ENCODE measurements around the gene ABCC4.

DNA sequence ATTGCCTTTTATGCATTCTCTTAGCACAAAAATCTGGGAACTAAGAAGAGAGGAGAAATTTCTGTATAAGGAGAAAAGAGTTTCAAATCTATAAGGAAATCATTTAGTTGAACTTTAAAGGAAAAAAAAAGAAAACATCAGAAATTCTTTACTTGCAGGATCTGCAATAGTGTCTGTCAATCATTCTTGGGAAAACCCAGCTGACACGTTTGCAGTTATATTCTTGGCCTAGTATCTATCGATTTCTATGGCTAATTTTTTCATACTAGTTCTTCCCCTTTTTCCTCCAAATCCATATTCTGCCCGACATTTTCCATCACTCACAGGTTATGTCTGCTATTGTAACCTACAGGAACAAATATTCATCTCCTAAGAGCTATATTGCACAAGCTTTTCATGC is 160.7 kb downstream of the ABCC4 start:
- TF ChIP-seq EZH2 (IDR thresholded peaks at IDR 0.05) (no peak), POLR2AphosphoS5 (IDR thresholded peaks at IDR 0.05; ENCODE audit: borderline replicate concordance, low read depth, low read length) (no peak), FOXP2 (optimal IDR thresholded peaks at IDR 0.05; ENCODE audit: control extremely low read depth, extremely low read length, insufficient read depth) (no peak)

All from SK-N-MC (cell line).